PC-3 (cell line): ENCODE results near the gene CHMP6. TPM values are rescaled to one million over a fixed set of nuclear protein-coding genes. Genes with fewer than 3 reads are reported as not detected.

Source experiments
- ATAC-seq: fragments of 200-7000 bp; cut with Tn5 transposase; 2 replicates; pipeline ENCODE4 v1.9.1; 2020; ENCODE audit warnings: mild to moderate bottlenecking, moderate library complexity
- BruUV-seq: library from RNA; stranded (reverse); fragments of 400-500 nt; replicated peaks from 2 replicates; lab custom pipeline; 2021; lab: Mats Ljungman, UMichigan
- CTCF ChIA-PET: fragments of 300-600 bp; sonication (Branson Sonifier 250); formaldehyde crosslinking; loops from one replicate; lab custom pipeline; 2022; ENCODE audit warnings: antibody characterized with exemption; lab: Charles Lee
- POLR2A ChIA-PET: fragments of 300-600 bp; sonication (Branson Sonifier 250); formaldehyde crosslinking; loops from one replicate; lab custom pipeline; 2022; ENCODE audit warnings: antibody characterized with exemption; ENCODE audit not compliant: unreplicated experiment; lab: Charles Lee
- DNase-seq: peaks from one replicate; pipeline ENCODE4 v3.0.0-alpha.2; 2015
- H2AFZ ChIP-seq: fragments of 300-600 bp; sonication (generic); 2 replicates; pipeline ENCODE4 v1.6.0; 2016; ENCODE audit warnings: antibody characterized with exemption, low read length
- H3F3A ChIP-seq: fragments of 300-600 bp; sonication (generic); one replicate; pipeline ENCODE4 v1.6.0; 2017; ENCODE audit warnings: antibody characterized with exemption, low read length, control low read depth, mild to moderate bottlenecking; ENCODE audit not compliant: unreplicated experiment
- H3K27ac ChIP-seq: fragments of 300-600 bp; sonication (generic); 2 replicates; pipeline ENCODE4 v1.5.1; 2016; ENCODE audit warnings: mild to moderate bottlenecking, low read length
- H3K27me3 ChIP-seq: fragments of 300-600 bp; sonication (generic); 2 replicates; pipeline ENCODE4 v1.6.1; 2016; ENCODE audit warnings: low read length, mixed read lengths
- H3K36me3 ChIP-seq: fragments of 300-600 bp; sonication (generic); 2 replicates; pipeline ENCODE4 v1.6.1; 2016; ENCODE audit warnings: low read depth, mixed run types, low read length, mixed read lengths
- H3K4me1 ChIP-seq: fragments of 300-600 bp; sonication (generic); 2 replicates; pipeline ENCODE4 v1.5.1; 2016; ENCODE audit warnings: low read length; ENCODE audit not compliant: insufficient read depth
- H3K4me2 ChIP-seq: fragments of 300-600 bp; sonication (generic); 2 replicates; pipeline ENCODE4 v1.6.0; 2016; ENCODE audit warnings: low read length
- H3K4me3 ChIP-seq: fragments of 300-600 bp; sonication (generic); 2 replicates; pipeline ENCODE4 v1.5.1; 2016; ENCODE audit warnings: mild to moderate bottlenecking, low read length, mixed read lengths
- H3K79me2 ChIP-seq: fragments of 300-600 bp; sonication (generic); 2 replicates; pipeline ENCODE4 v1.6.1; 2017; ENCODE audit warnings: low read length, mixed read lengths
- H3K9ac ChIP-seq: fragments of 300-600 bp; sonication (generic); 2 replicates; pipeline ENCODE4 v1.6.0; 2016; ENCODE audit warnings: mild to moderate bottlenecking, low read length
- H3K9me2 ChIP-seq: fragments of 300-600 bp; sonication (generic); replicated peaks from 2 replicates; pipeline ENCODE4 v1.6.1; 2016; ENCODE audit warnings: mixed run types, low read length, mixed read lengths
- H3K9me3 ChIP-seq: fragments of 300-600 bp; sonication (generic); 2 replicates; pipeline ENCODE4 v1.6.1; 2016; ENCODE audit warnings: low read length, mixed read lengths
- H4K20me1 ChIP-seq: fragments of 300-600 bp; sonication (generic); 2 replicates; pipeline ENCODE4 v1.6.1; 2016; ENCODE audit warnings: low read length, mixed read lengths
- EZH2 ChIP-seq: fragments of 300-600 bp; sonication (generic); IDR thresholded peaks from one replicate; pipeline ENCODE4 v1.6.1; 2017; ENCODE audit warnings: antibody characterized with exemption, mild to moderate bottlenecking, low read length; ENCODE audit not compliant: unreplicated experiment
- EZH2phosphoT487 ChIP-seq: fragments of 300-600 bp; sonication (generic); IDR thresholded peaks from 2 replicates; pipeline ENCODE4 v1.6.1; 2018; ENCODE audit warnings: mild to moderate bottlenecking, antibody characterized with exemption, low read length, borderline replicate concordance
- intact Hi-C: fragments of 100-400 bp; cut with micrococcal nuclease; formaldehyde crosslinking; loops from 2 replicates; pipeline ENCODE4 v1.9.0; 2023
- total RNA-seq: library from RNA; depleted of rRNA; stranded (reverse); fragments of >200 nt; gene quantifications from 2 replicates; pipeline ENCODE4 v1.2.3, GENCODE V29; 2014
- TF ChIP-seq, protein P1 (sequence below): fragments of 300-600 bp; sonication (generic); conservative IDR thresholded peaks from 2 replicates; pipeline ENCODE4 v1.5.1; 2017; ENCODE audit warnings: antibody characterized with exemption, low read depth, mild to moderate bottlenecking, low read length

Gene CHMP6
- total RNA-seq, 1 experiment from 2014 or later: 26.1 TPM

DNA sequence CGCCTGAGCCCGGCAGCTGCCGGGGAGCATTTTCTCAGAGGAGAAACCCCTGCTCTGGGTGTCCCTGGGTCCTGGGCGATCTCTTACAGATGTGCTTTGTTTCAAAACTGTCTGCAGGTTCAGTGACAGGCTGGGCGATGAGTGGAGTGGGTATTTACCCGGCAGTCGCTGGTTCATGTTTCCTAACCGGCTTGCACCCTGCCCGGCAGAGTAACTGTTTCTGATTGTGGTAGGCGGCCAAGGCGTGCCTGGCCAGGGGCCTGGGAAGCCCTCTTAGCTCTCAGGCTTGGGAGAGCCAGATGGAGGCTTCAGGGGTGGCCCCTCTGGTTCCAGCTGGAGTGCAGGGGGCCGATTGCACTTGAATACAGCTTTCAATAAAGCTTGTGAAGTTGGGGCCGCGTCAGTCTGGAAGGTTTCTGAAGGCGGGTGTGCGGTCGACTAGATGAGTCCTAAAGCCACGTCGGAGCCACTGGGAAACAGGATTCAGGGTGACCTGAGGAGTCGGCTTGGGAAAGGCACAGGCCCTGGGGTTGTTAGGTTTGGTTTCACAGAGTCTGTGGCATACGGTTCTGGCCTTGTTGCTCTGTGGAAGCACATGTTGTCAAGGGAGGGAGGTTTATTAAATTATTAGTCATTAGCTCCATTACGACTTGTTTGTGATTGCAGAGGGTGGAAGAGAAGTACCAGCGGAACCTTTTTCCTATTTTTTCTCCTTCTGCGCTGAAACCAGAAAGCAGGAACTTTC, 44.7 kb downstream of the CHMP6 start:
- ChIA-PET POLR2A (interaction anchor here (0.7 kb wide), 2 partner anchors 14 to 65 kb away, joined by 3 read pairs; no protein-coding TSS in a partner anchor), CTCF (interaction anchor here (0.6 to 1.8 kb wide), 2 partner anchors 61 to 149 kb away, joined by 5 to 8 read pairs; no protein-coding TSS in a partner anchor)
- H4K20me1 ChIP-seq: peaks cover 56% of the 10 kb centered on the region
- peaks cover 51% of the 10 kb centered on the region for H3K4me1 ChIP-seq
- no peaks in the 10 kb centered on the region for H3F3A ChIP-seq
- H3K4me2 ChIP-seq: peak overlapping the region; percentile 91
- peaks cover 65% of the 10 kb centered on the region for H3K79me2 ChIP-seq
- peak; percentile 7 for ATAC-seq
- peak overlapping the region; percentile 92 for H3K4me3 ChIP-seq
- peaks cover 3% of the 10 kb centered on the region; the same call in 1 of the 2 replicates for H3K36me3 ChIP-seq
- H3K9me2 ChIP-seq: no peaks in the 10 kb centered on the region
- H3K27me3 ChIP-seq: no peaks in the 10 kb centered on the region
- peak overlapping the region; percentile 64 for H3K9ac ChIP-seq
- DNase-seq: peak; percentile 50
- H3K27ac ChIP-seq: peak overlapping the region; percentile 77
- TF ChIP-seq, protein P1, sequence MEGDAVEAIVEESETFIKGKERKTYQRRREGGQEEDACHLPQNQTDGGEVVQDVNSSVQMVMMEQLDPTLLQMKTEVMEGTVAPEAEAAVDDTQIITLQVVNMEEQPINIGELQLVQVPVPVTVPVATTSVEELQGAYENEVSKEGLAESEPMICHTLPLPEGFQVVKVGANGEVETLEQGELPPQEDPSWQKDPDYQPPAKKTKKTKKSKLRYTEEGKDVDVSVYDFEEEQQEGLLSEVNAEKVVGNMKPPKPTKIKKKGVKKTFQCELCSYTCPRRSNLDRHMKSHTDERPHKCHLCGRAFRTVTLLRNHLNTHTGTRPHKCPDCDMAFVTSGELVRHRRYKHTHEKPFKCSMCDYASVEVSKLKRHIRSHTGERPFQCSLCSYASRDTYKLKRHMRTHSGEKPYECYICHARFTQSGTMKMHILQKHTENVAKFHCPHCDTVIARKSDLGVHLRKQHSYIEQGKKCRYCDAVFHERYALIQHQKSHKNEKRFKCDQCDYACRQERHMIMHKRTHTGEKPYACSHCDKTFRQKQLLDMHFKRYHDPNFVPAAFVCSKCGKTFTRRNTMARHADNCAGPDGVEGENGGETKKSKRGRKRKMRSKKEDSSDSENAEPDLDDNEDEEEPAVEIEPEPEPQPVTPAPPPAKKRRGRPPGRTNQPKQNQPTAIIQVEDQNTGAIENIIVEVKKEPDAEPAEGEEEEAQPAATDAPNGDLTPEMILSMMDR: no peak
- TF ChIP-seq EZH2phosphoT487 (no peak), EZH2 (no peak)
- H3K9me3 ChIP-seq: no peaks in the 10 kb centered on the region
- H2AFZ ChIP-seq: no peak overlapping the region
- no TSS peak for BruUV-seq
- intact Hi-C loops: no loop called here

DNA sequence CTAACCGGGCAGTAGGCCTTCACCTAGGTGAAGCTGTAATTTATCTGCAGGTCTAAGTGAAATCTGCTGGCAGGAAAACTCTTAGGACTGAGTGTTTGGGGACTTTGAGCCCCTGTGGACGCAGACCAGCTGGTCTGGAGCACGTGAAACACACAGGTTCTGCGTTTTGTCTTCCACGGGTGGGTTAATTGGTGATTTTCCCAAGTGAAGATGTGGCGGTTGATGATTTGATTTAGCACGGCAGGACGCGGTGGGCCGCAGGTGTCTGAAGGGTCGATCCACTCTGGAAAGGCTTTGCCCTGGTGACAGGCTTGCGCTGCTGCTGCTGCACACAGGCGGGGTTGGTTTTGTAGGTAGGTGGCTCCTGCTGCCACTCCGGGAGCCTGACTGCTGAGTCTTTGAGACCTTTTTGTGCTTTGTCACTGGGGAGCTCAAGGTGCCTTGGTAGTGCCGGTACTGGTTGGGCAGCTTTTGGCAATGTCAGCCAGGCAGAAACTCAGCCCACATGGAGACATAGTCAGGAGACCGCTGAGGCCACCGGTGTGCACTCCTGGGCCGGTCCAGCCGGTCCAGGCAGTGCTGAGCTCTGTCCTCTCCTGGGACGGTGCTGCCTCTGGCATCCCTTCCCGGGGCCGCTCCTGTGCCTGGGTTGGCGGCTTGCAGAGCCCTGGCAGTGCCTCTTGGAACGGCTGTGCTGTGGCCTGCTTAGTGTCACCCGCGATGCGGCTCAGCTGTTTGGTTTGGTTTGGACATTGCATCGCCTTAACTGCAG, 45.6 kb downstream of the CHMP6 start:
- Histone ChIP-seq H3K27ac (peak overlapping the region; percentile 77), H4K20me1 (peaks cover 56% of the 10 kb centered on the region), H3K9me2 (no peaks in the 10 kb centered on the region), H3K36me3 (peaks cover 3% of the 10 kb centered on the region; the same call in 1 of the 2 replicates), H3K4me2 (peak overlapping the region; percentile 91), H3K9me3 (no peaks in the 10 kb centered on the region), H3K9ac (peak overlapping the region; percentile 64), H2AFZ (no peak overlapping the region), H3K4me1 (peaks cover 51% of the 10 kb centered on the region), H3K27me3 (no peaks in the 10 kb centered on the region), H3K4me3 (peak overlapping the region; percentile 92), H3K79me2 (peaks cover 73% of the 10 kb centered on the region), H3F3A (no peaks in the 10 kb centered on the region)
- peak; percentile 39 for ATAC-seq
- peak; percentile 93 for DNase-seq
- intact Hi-C loops: no loop called here
- TF ChIP-seq, protein P1: no peak
- TF ChIP-seq EZH2 (no peak), EZH2phosphoT487 (no peak)
- ChIA-PET CTCF (interaction anchor here (0.6 to 1.8 kb wide), 4 partner anchors 11 to 107 kb away, joined by 3 to 8 read pairs (median 4); no protein-coding TSS in a partner anchor), POLR2A (interaction anchor here (0.7 kb wide), 2 partner anchors 13 to 64 kb away, joined by 3 read pairs; no protein-coding TSS in a partner anchor)
- BruUV-seq: TSS peak; percentile 35
